ENCODE measurements around the gene BLCAP.

Gene BLCAP

DNA sequence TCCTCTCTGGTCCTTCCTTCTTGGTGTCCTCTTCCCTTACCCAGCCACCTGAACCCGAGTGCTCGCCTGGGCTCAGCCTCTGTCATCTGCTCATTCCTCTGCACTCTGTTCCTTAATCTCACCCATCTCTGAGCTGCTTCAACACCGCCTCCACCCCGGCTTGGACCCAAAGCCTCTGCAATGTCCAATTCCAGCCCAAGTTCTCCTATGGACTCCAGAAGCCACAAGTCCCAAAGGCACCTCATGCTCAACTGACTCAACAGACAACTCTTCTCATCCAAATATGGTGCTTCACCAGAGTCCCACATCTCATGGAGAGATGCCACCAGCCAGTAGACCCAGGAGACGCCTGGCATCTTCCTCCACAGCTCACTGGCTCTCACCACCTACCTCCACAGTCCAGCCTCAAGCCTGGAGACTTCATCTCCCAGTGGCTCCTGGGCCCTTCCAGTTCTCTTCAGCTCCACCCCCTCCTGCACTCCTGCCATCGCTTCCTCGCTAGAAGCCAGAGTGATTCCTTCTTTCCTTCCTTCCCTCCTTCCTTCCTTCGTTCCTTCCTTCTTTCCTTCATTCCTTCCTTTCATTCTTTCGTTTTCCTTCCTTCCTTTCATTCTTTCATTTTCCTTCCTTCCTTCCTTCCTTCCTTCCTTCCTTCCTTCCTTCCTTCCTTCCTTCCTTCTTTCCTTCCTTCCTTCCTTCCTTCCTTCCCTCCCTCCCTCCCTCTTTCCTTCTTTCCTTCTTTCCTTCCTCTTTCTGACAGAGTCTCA, 47.6 kb downstream of the BLCAP start:
- no peak for DNase-seq (ENCODE audit: low spot score)
- no peak for TF ChIP-seq CTCF (conservative IDR thresholded peaks at IDR 0.05; ENCODE audit: low read depth)
- CTCF ChIA-PET, result interaction anchor here (0.6 kb wide), 1 partner anchor 52 kb away, joined by 3 read pairs; no protein-coding TSS in a partner anchor
- POLR2A ChIA-PET (ENCODE audit: low non-redundant PET), result no interaction called here
- no peak overlapping the region for H3K27ac ChIP-seq

DNA sequence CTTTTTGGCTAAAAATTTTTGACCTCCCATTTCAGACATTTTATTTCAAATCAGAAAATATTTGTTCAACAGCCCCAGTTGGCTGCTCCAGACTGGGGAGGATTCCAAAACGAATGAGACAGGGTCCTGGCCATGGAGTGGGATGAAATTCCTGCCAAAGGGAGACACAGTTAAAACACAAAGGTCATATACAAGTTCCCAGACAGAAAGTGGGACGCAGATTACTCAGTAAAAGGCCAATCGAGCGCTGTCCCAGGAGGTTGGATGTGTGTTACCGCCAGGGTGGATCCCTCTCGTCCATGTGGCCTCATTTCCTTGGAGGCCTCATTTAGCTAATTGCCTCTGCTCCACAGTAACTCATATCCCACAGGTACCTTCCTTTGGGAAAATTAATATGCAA, 48.4 kb downstream of the BLCAP start:
- ChIA-PET CTCF (interaction anchor here (0.6 kb wide), 1 partner anchor 32 kb away, joined by 3 read pairs; no protein-coding TSS in a partner anchor), POLR2A (ENCODE audit: low non-redundant PET) (no interaction called here)
- DNase-seq (ENCODE audit: low spot score), result no peak
- no peak for TF ChIP-seq CTCF (conservative IDR thresholded peaks at IDR 0.05; ENCODE audit: low read depth)
- H3K27ac ChIP-seq, result no peak overlapping the region

- no peak for TF ChIP-seq CTCF (conservative IDR thresholded peaks at IDR 0.05; ENCODE audit: low read depth)
- no peak for DNase-seq (ENCODE audit: low spot score)
- no peak overlapping the region for H3K27ac ChIP-seq
- ChIA-PET CTCF (interaction anchor here (0.7 kb wide), 1 partner anchor 296 kb away, joined by 4 read pairs; no protein-coding TSS in a partner anchor), POLR2A (ENCODE audit: low non-redundant PET) (no interaction called here)
These were observed 50.6 kb downstream of the BLCAP start for GRCh38 chr20:37477041-37477440.

DNA sequence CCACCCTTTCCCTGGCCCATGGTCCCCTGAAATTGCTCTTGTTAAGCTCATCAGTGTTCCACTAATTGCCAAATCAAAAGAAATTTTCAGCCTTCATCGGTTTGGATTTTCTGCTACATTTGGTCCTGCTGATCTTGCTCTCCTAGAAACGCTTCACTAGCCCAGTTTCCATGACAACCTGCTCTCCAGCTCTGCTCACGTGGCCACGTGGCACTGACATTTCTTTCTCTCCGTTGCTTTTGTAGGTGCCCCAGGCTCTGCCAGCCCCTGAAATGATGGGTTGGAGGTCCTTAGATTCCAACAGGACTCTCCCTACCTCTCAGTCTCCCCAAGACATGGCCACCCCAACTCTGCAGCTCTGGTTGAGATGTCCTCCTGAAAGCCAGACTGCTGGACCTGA, 52.4 kb downstream of the BLCAP start:
- ChIA-PET CTCF (interaction anchor here (0.6 kb wide), 1 partner anchor 8 kb away, joined by 3 read pairs; no protein-coding TSS in a partner anchor), POLR2A (ENCODE audit: low non-redundant PET) (no interaction called here)
- TF ChIP-seq CTCF (conservative IDR thresholded peaks at IDR 0.05; ENCODE audit: low read depth), result no peak
- H3K27ac ChIP-seq, result no peak overlapping the region
- DNase-seq (ENCODE audit: low spot score), result no peak

DNA sequence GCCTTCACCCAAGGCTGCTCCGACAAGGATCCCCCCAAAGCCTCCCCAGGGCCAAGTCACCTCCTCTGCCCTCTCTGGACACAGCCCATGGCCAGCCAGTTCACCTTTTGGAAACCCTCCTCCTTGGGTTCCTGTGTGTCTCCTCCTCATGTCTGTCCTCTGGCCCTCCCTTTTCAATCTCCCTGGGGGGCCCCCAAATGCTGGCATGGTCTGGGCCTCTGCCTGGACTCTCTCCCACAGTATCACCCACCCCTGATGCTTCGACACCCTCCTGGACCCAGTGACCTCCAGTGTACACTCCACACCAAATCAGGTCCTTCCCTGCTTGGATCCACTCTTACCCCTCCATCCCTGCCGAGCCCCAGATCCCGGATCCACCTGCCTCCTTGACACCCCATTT, 53.3 kb downstream of the BLCAP start:
- CTCF ChIA-PET, result no interaction called here
- POLR2A ChIA-PET (ENCODE audit: low non-redundant PET), result no interaction called here
- no peak overlapping the region for H3K27ac ChIP-seq

More for the DNA sequence above, 53.3 kb downstream of the BLCAP start:
- DNase-seq (ENCODE audit: low spot score), result no peak
- TF ChIP-seq CTCF (conservative IDR thresholded peaks at IDR 0.05; ENCODE audit: low read depth), result no peak

All from RWPE1 (cell line).